ENCODE results near the gene THG1L. TPM values are rescaled to one million over a fixed set of nuclear protein-coding genes. Genes with fewer than 3 reads are reported as not detected.

THG1L gene
- total and polyA plus RNA-seq, 2 donors from 2014 or later: 9.8 to 11.7 TPM

DNA sequence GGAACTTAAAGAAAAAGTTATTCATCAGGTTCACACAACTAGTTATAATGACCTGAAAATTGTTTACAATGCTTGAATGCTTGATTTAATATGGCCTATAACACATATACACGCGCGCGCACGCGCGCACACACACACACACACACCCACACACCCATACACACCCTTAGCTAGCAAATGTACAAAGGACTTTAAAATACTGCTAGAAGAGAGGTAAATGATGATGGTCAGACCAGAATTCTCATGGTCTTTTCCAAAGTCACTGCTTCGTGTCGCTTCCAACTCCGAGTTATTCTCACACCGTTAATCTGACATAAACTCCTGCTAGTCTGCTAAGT, 18.2 kb downstream of the THG1L start:
- Histone ChIP-seq H3K27me3 (ENCODE audit: control insufficient read depth, insufficient read depth, low read length) (no peaks in the 10 kb centered on the region), H3K9me3 (ENCODE audit: control insufficient read depth in 2 of 3, insufficient read depth in 1 of 3, low read length in 3 of 3) (no peaks in the 10 kb centered on the region), H3K4me1 (ENCODE audit: control insufficient read depth in 2 of 3, insufficient read depth in 2 of 3, low read depth in 1 of 3, low read length in 3 of 3) (peaks cover 0 to 6% (median 0%) of the 10 kb centered on the region in 3 donors), H3K9ac (ENCODE audit: low read length in 3 of 3) (no peak overlapping the region), H3K4me3 (ENCODE audit: low read length in 3 of 3) (no peak overlapping the region), H3K27ac (ENCODE audit: low read depth in 2 of 2, low read length in 2 of 2) (no peak overlapping the region), H3K36me3 (ENCODE audit: control insufficient read depth in 2 of 3, insufficient read depth in 3 of 3, low read length in 3 of 3) (peaks cover 0 to 11% (median 2%) of the 10 kb centered on the region in 3 donors)
- no peak for DNase-seq
- intact Hi-C loops (cut with DNase I): no loop called here
- TF ChIP-seq, protein P1, sequence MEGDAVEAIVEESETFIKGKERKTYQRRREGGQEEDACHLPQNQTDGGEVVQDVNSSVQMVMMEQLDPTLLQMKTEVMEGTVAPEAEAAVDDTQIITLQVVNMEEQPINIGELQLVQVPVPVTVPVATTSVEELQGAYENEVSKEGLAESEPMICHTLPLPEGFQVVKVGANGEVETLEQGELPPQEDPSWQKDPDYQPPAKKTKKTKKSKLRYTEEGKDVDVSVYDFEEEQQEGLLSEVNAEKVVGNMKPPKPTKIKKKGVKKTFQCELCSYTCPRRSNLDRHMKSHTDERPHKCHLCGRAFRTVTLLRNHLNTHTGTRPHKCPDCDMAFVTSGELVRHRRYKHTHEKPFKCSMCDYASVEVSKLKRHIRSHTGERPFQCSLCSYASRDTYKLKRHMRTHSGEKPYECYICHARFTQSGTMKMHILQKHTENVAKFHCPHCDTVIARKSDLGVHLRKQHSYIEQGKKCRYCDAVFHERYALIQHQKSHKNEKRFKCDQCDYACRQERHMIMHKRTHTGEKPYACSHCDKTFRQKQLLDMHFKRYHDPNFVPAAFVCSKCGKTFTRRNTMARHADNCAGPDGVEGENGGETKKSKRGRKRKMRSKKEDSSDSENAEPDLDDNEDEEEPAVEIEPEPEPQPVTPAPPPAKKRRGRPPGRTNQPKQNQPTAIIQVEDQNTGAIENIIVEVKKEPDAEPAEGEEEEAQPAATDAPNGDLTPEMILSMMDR (IDR thresholded peaks at IDR 0.05; ENCODE audit: borderline replicate concordance, extremely low read depth, insufficient read depth): no peak
- no peak for FAIRE-seq

DNA sequence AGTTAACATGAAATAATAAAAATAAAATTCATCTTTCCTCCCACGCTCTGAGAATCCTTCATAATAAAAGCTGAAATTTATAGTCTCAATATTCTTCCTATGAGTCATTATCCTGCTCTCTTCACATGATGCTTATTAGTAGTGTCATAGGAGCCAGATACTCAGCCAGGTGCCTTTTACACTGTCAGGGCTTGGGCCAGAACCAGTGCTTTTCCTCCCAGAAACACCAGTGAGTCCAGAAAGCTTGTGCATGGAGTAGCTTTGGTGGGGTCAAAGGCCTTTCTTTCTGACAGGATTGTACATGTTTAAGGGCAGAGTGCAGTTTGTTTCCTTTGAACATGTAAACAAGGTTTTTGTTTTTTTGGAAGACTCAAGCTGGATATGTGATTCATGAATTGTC, 19.1 kb downstream of the THG1L start:
- Histone ChIP-seq H3K9me3 (ENCODE audit: control insufficient read depth in 2 of 3, insufficient read depth in 1 of 3, low read length in 3 of 3) (no peaks in the 10 kb centered on the region), H3K36me3 (ENCODE audit: control insufficient read depth in 2 of 3, insufficient read depth in 3 of 3, low read length in 3 of 3) (peaks cover 0 to 11% (median 5%) of the 10 kb centered on the region in 3 donors), H3K4me1 (ENCODE audit: control insufficient read depth in 2 of 3, insufficient read depth in 2 of 3, low read depth in 1 of 3, low read length in 3 of 3) (no peaks in the 10 kb centered on the region), H3K9ac (ENCODE audit: low read length in 3 of 3) (no peak overlapping the region), H3K27me3 (ENCODE audit: control insufficient read depth, insufficient read depth, low read length) (no peaks in the 10 kb centered on the region), H3K27ac (ENCODE audit: low read depth in 2 of 2, low read length in 2 of 2) (no peak overlapping the region), H3K4me3 (ENCODE audit: low read length in 3 of 3) (no peak overlapping the region)
- no peak for DNase-seq
- FAIRE-seq: no peak
- TF ChIP-seq, protein P1 (IDR thresholded peaks at IDR 0.05; ENCODE audit: borderline replicate concordance, extremely low read depth, insufficient read depth): no peak
- intact Hi-C loops (cut with DNase I): no loop called here

DNA sequence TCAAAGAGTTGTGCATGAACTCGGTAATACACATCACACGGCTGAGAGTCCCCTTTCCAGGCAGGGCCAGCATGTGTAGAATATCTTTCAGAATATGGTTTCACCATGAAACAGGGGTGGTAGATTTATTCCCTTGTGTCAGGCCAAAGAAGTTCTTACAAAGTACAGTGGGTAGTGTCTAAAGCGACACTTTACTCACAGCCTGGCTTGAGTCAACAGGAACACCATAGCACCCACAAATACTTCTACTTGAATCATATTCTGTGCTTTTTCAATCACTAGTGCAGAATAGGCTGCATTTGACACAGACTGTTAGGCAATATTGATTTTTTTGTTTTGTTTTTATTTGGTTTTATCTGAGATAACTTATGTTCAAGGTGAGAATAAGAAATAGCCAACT, 24.9 kb downstream of the THG1L start:
- H3K27ac ChIP-seq (ENCODE audit: low read depth in 2 of 2, low read length in 2 of 2): no peak overlapping the region
- H3K4me3 ChIP-seq (ENCODE audit: low read length in 3 of 3): no peak overlapping the region
- no peaks in the 10 kb centered on the region for H3K9me3 ChIP-seq (ENCODE audit: control insufficient read depth in 2 of 3, insufficient read depth in 1 of 3, low read length in 3 of 3)
- FAIRE-seq: no peak
- intact Hi-C loops (cut with DNase I): no loop called here
- H3K36me3 ChIP-seq (ENCODE audit: control insufficient read depth in 2 of 3, insufficient read depth in 3 of 3, low read length in 3 of 3): peaks cover 3 to 15% (median 13%) of the 10 kb centered on the region in 3 donors
- no peak for DNase-seq
- H3K27me3 ChIP-seq (ENCODE audit: control insufficient read depth, insufficient read depth, low read length): no peaks in the 10 kb centered on the region
- TF ChIP-seq, protein P1 (IDR thresholded peaks at IDR 0.05; ENCODE audit: borderline replicate concordance, extremely low read depth, insufficient read depth): no peak
- H3K4me1 ChIP-seq (ENCODE audit: control insufficient read depth in 2 of 3, insufficient read depth in 2 of 3, low read depth in 1 of 3, low read length in 3 of 3): no peaks in the 10 kb centered on the region
- H3K9ac ChIP-seq (ENCODE audit: low read length in 3 of 3): no peak overlapping the region

DNA sequence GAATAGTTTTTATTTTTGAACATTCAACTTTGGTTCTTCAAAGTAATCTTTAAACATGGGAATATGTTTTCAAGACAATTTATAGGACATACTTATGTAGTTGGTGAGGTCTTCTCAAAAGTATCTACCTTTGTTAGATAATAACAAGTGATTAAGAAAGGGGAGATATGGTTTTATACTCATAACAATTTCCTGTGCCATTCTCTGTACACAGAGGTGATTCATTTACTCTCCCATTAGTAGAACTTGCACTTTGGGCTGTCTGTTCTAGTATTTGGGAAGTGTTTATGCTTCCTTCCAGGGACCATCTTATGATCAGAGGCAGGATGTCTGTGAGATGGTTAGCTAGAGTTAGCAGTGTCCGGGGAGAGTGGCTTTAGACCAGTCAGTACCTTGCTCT, 27.5 kb downstream of the THG1L start:
- no peak overlapping the region for H3K4me3 ChIP-seq (ENCODE audit: low read length in 3 of 3)

More for the DNA sequence above, 27.5 kb downstream of the THG1L start:
- Histone ChIP-seq H3K27ac (ENCODE audit: low read depth in 2 of 2, low read length in 2 of 2) (no peak overlapping the region), H3K36me3 (ENCODE audit: control insufficient read depth in 2 of 3, insufficient read depth in 3 of 3, low read length in 3 of 3) (peaks cover 3 to 12% (median 4%) of the 10 kb centered on the region in 3 donors), H3K9me3 (ENCODE audit: control insufficient read depth in 2 of 3, insufficient read depth in 1 of 3, low read length in 3 of 3) (no peaks in the 10 kb centered on the region), H3K4me1 (ENCODE audit: control insufficient read depth in 2 of 3, insufficient read depth in 2 of 3, low read depth in 1 of 3, low read length in 3 of 3) (no peaks in the 10 kb centered on the region), H3K9ac (ENCODE audit: low read length in 3 of 3) (no peak overlapping the region), H3K27me3 (ENCODE audit: control insufficient read depth, insufficient read depth, low read length) (no peaks in the 10 kb centered on the region)
- intact Hi-C loops (cut with DNase I): no loop called here
- FAIRE-seq (no peak), DNase-seq (no peak)
- TF ChIP-seq, protein P1 (IDR thresholded peaks at IDR 0.05; ENCODE audit: borderline replicate concordance, extremely low read depth, insufficient read depth): no peak

Measured in kidney (tissue), 14 donors.